Spleen (tissue), 7 donors: ENCODE data around the gene RDH12.
"Not testable (repeated sequence)": the region's sequence is repeated elsewhere in the genome, so short reads cannot be mapped to it uniquely, and the experiment has no call there.

ENCODE experiments used
- CTCF ChIP-seq, 11 experiments: fragments of 200-600 bp in 7 of 11; fragments of 450-650 bp in 4 of 11; sonication (generic) in 4 of 11; IDR thresholded peaks in 8 of 11; conservative IDR thresholded peaks in 3 of 11; 1 replicate in 7 of 11; 2 replicates in 4 of 11; pipeline versions ENCODE4 v1.4.0 to v1.8.0; 2016 to 2021; ENCODE audit warnings: antibody characterized with exemption in 11 of 11, inconsistent platforms in 4 of 11, mild to moderate bottlenecking in 1 of 11
- POLR2A ChIP-seq, 3 donors: fragments of 450-650 bp; IDR thresholded peaks; one replicate each; pipeline ENCODE4 v1.5.1; 2017; ENCODE audit warnings: antibody characterized with exemption in 3 of 3, mild to moderate bottlenecking in 1 of 3
- donor health status: DM: no; HTN: no; CAD: no; lungs with moderate emphysema.
- donor health status: DM: no; HTN: no; CAD: no.
- donor health status: DM: no; HTN: no; CAD: no.

GRCh38 chr14:67719385-67719784, 17.7 kb downstream of the RDH12 start:
- not testable (repeated sequence) for TF ChIP-seq CTCF (IDR thresholded peaks at IDR 0.05 in 8 of 11, conservative IDR thresholded peaks at IDR 0.05 in 3 of 11); POLR2A (IDR thresholded peaks at IDR 0.05)
